Measurements from ENCODE around the gene KRT84.

GRCh38 chr12:52356762-52357580 is 28.5 kb downstream of the KRT84 start:
- TF ChIP-seq POLR2A (IDR thresholded peaks at IDR 0.05) (no peak), CTCF (IDR thresholded peaks at IDR 0.05) (no peak), POLR2AphosphoS5 (IDR thresholded peaks at IDR 0.05) (no peak)

Measured in breast epithelium (tissue), 3 donors.